Loucy (cell line): ENCODE measurements around the gene PASD1.

Experiments used
- EZH2phosphoT487 ChIP-seq: fragments of 200-600 bp; IDR thresholded peaks from 2 replicates; pipeline ENCODE4 v1.6.1; 2018; ENCODE audit warnings: antibody characterized with exemption, mild to moderate bottlenecking, moderate library complexity, borderline replicate concordance
- TF ChIP-seq, protein P1 (sequence below): fragments of 200-600 bp; sonication (generic); conservative IDR thresholded peaks from 2 replicates; pipeline ENCODE4 v1.5.1; 2014; ENCODE audit warnings: mild to moderate bottlenecking, antibody characterized with exemption, low read length

DNA sequence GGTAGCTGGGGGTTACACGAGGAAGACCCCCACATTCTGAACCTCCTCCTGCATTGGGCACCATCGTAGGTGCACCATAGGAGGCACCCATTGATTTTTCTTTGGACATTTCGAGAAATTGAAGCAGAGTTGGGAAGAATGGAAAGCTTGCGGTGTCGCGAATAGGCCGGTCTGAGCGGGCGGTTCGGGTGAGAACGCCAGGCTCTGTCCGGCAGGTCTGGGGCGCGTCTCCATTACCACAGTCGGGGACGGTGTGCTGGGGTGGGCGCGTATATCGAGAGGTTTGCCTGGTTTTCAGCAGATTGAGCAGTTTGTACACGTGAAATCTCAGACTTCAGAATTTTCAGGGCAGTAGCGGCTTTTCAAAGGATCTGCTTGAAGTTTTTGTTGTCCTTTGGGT, 560 bp downstream of the PASD1 start:
- TF ChIP-seq, protein P1, sequence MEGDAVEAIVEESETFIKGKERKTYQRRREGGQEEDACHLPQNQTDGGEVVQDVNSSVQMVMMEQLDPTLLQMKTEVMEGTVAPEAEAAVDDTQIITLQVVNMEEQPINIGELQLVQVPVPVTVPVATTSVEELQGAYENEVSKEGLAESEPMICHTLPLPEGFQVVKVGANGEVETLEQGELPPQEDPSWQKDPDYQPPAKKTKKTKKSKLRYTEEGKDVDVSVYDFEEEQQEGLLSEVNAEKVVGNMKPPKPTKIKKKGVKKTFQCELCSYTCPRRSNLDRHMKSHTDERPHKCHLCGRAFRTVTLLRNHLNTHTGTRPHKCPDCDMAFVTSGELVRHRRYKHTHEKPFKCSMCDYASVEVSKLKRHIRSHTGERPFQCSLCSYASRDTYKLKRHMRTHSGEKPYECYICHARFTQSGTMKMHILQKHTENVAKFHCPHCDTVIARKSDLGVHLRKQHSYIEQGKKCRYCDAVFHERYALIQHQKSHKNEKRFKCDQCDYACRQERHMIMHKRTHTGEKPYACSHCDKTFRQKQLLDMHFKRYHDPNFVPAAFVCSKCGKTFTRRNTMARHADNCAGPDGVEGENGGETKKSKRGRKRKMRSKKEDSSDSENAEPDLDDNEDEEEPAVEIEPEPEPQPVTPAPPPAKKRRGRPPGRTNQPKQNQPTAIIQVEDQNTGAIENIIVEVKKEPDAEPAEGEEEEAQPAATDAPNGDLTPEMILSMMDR: no peak
- TF ChIP-seq EZH2phosphoT487: no peak
